H1 (cell line): Measurements from ENCODE around the gene URB2. TPM values are rescaled to one million over a fixed set of nuclear protein-coding genes. Genes with fewer than 3 reads are reported as not detected.

Experiments used
- CTCF ChIA-PET: fragments of 300-600 bp; sonication (Branson Sonifier 250); formaldehyde crosslinking; loops from one replicate; lab custom pipeline; 2021; ENCODE audit not compliant: partially characterized antibody; lab: Charles Lee
- POLR2A ChIA-PET: fragments of 300-600 bp; sonication (Branson Sonifier 250); formaldehyde crosslinking; loops from one replicate; lab custom pipeline; 2021; ENCODE audit warnings: inconsistent platforms; ENCODE audit not compliant: partially characterized antibody; lab: Charles Lee
- DNase-seq, 2 experiments: peaks; one replicate each; pipeline versions ENCODE4 v3.0.0 to v3.0.0-alpha.2; 2010 to 2022; ENCODE audit warnings: low spot score in 2 of 2, low read depth in 1 of 2, mixed read lengths in 1 of 2
- FAIRE-seq: peaks from 2 replicates; lab custom pipeline; 2011; peaks lifted over from hg19 to GRCh38; lab: Jason Lieb, UNC
- H2AFZ ChIP-seq: 2 replicates; pipeline ENCODE4 v1.8.1; 2012; ENCODE audit warnings: low read length, inconsistent platforms
- H2AK5ac ChIP-seq: 2 replicates; pipeline ENCODE4 v1.6.1; 2013; ENCODE audit warnings: low read depth, low read length
- H2BK120ac ChIP-seq: replicated peaks from 2 replicates; pipeline ENCODE3; 2013; ENCODE audit warnings: low read depth, low read length, inconsistent platforms
- H2BK12ac ChIP-seq: 2 replicates; pipeline ENCODE4 v1.6.1; 2013; ENCODE audit warnings: low read depth, low read length
- H2BK15ac ChIP-seq: 2 replicates; pipeline ENCODE4 v1.6.1; 2013; ENCODE audit warnings: low read length
- H2BK20ac ChIP-seq: 2 replicates; pipeline ENCODE4 v1.6.1; 2013; ENCODE audit warnings: low read length
- H2BK5ac ChIP-seq: 2 replicates; pipeline ENCODE4 v1.6.1; 2013; ENCODE audit warnings: low read depth, low read length
- H3K14ac ChIP-seq: 2 replicates; pipeline ENCODE4 v1.6.1; 2013; ENCODE audit warnings: inconsistent platforms; ENCODE audit not compliant: insufficient read length
- H3K18ac ChIP-seq: 2 replicates; pipeline ENCODE4 v1.6.1; 2013; ENCODE audit warnings: low read length; ENCODE audit errors: extremely low read depth
- H3K23ac ChIP-seq: 2 replicates; pipeline ENCODE4 v1.6.1; 2013; ENCODE audit warnings: inconsistent platforms; ENCODE audit not compliant: insufficient read length
- H3K23me2 ChIP-seq: 2 replicates; pipeline ENCODE4 v1.6.1; 2013; ENCODE audit warnings: low read depth, low read length
- H3K27ac ChIP-seq: 2 replicates; pipeline ENCODE4 v1.6.1; 2011; ENCODE audit warnings: low read depth, low read length, inconsistent platforms
- H3K27me3 ChIP-seq, 4 experiments: replicated peaks in 1 of 4; 1 replicate in 1 of 4; 2 replicates in 3 of 4; pipeline versions ENCODE4 v1.6.1 to v1.8.1; 2011 to 2013; ENCODE audit warnings: low read length in 3 of 4, mild to moderate bottlenecking in 3 of 4, inconsistent platforms in 2 of 4, mixed read lengths in 2 of 4, moderate library complexity in 1 of 4; ENCODE audit not compliant: control insufficient read depth in 3 of 4, insufficient read depth in 3 of 4; ENCODE audit errors: extremely low read depth in 1 of 4
- H3K36me3 ChIP-seq, 4 experiments: 2 replicates each; pipeline versions ENCODE4 v1.6.1 to v1.8.1; 2011 to 2013; ENCODE audit warnings: mild to moderate bottlenecking in 4 of 4, low read length in 3 of 4, moderate library complexity in 2 of 4, control low read depth in 1 of 4, inconsistent platforms in 1 of 4; ENCODE audit not compliant: insufficient read depth in 4 of 4, control insufficient read depth in 2 of 4
- H3K4ac ChIP-seq: replicated peaks from 2 replicates; pipeline ENCODE3; 2013; ENCODE audit warnings: low read length, low read depth, mixed read lengths, inconsistent platforms; ENCODE audit not compliant: insufficient read length
- H3K4me1 ChIP-seq, 4 experiments: replicated peaks in 1 of 4; 1 replicate in 1 of 4; 2 replicates in 3 of 4; pipeline versions ENCODE4 v1.6.1 to v1.8.1; 2011 to 2013; ENCODE audit warnings: low read length in 3 of 4, inconsistent platforms in 2 of 4, mixed read lengths in 1 of 4; ENCODE audit not compliant: insufficient read depth in 4 of 4, control insufficient read depth in 3 of 4
- H3K4me2 ChIP-seq, 2 experiments: 2 replicates each; pipeline versions ENCODE4 v1.6.1 to v1.8.1; 2011 to 2013; ENCODE audit warnings: low read depth in 2 of 2, low read length in 2 of 2, control low read depth in 1 of 2, inconsistent platforms in 1 of 2, mild to moderate bottlenecking in 1 of 2; ENCODE audit not compliant: insufficient read depth in 1 of 2
- H3K4me3 ChIP-seq, 4 experiments: fragments of 200-600, 300-600 bp in 1 of 4; sonication (generic), shearing (Covaris generic), sonication (Bioruptor Twin) in 1 of 4; 2 replicates each; pipeline versions ENCODE4 v1.5.1 to v1.8.1; 2011 to 2016; ENCODE audit warnings: low read length in 4 of 4, low read depth in 3 of 4, control low read depth in 2 of 4, inconsistent platforms in 2 of 4, mild to moderate bottlenecking in 2 of 4, mixed read lengths in 1 of 4, moderate library complexity in 1 of 4; ENCODE audit not compliant: insufficient read depth in 2 of 4; ENCODE audit errors: extremely low read depth in 1 of 4
- H3K56ac ChIP-seq: replicated peaks from 2 replicates; pipeline ENCODE3; 2013; ENCODE audit warnings: low read depth, mild to moderate bottlenecking, mixed read lengths, low read length, inconsistent platforms; ENCODE audit not compliant: insufficient read length
- H3K79me1 ChIP-seq: 2 replicates; pipeline ENCODE4 v1.6.1; 2013; ENCODE audit warnings: low read depth, low read length, control low read depth
- H3K79me2 ChIP-seq, 2 experiments: 2 replicates each; pipeline versions ENCODE4 v1.6.1 to v1.8.1; 2012 to 2013; ENCODE audit warnings: low read length in 2 of 2, mild to moderate bottlenecking in 2 of 2, inconsistent platforms in 1 of 2; ENCODE audit not compliant: insufficient read depth in 2 of 2, control insufficient read depth in 1 of 2
- H3K9ac ChIP-seq, 4 experiments: replicated peaks in 1 of 4; 1 replicate in 1 of 4; 2 replicates in 3 of 4; pipeline versions ENCODE4 v1.6.1 to v1.8.1; 2011 to 2013; ENCODE audit warnings: low read depth in 3 of 4, low read length in 3 of 4, control low read depth in 2 of 4, mild to moderate bottlenecking in 2 of 4, moderate library complexity in 2 of 4, inconsistent platforms in 1 of 4; ENCODE audit errors: extremely low read depth in 1 of 4
- H3K9me3 ChIP-seq, 2 experiments: 2 replicates each; pipeline versions ENCODE4 v1.6.1 to v1.8.1; 2012 to 2013; ENCODE audit warnings: mild to moderate bottlenecking in 2 of 2, moderate library complexity in 2 of 2, control low read depth in 1 of 2, inconsistent platforms in 1 of 2, low read depth in 1 of 2, low read length in 1 of 2, mixed read lengths in 1 of 2; ENCODE audit not compliant: insufficient read depth in 2 of 2
- H4K20me1 ChIP-seq, 2 experiments: replicated peaks in 1 of 2; 2 replicates each; pipeline versions ENCODE3 to v1.8.1; 2011 to 2013; ENCODE audit warnings: inconsistent platforms in 2 of 2, low read length in 2 of 2, mild to moderate bottlenecking in 1 of 2; ENCODE audit not compliant: insufficient read depth in 2 of 2, control insufficient read depth in 1 of 2
- H4K5ac ChIP-seq: 2 replicates; pipeline ENCODE4 v1.6.1; 2013; ENCODE audit warnings: low read length, low read depth, mixed read lengths, inconsistent platforms; ENCODE audit not compliant: insufficient read length
- H4K8ac ChIP-seq: 2 replicates; pipeline ENCODE4 v1.8.0; 2013; ENCODE audit warnings: mild to moderate bottlenecking, moderate library complexity, low read length, inconsistent platforms; ENCODE audit not compliant: insufficient read depth; ENCODE audit errors: extremely low read depth
- H4K91ac ChIP-seq: replicated peaks from 2 replicates; pipeline ENCODE3; 2013; ENCODE audit warnings: low read length, mixed read lengths, inconsistent platforms; ENCODE audit not compliant: insufficient read length
- ASH2L ChIP-seq: fragments of 200-600, 300-600 bp; sonication (generic); IDR thresholded peaks from one replicate; pipeline ENCODE4 v1.7.1; 2017; ENCODE audit warnings: low read length
- CEBPB ChIP-seq: IDR thresholded peaks from 2 replicates; pipeline ENCODE4 v1.6.1; 2012; ENCODE audit warnings: low read depth, low read length
- CHD2 ChIP-seq: IDR thresholded peaks from 2 replicates; pipeline ENCODE4 v1.6.1; 2012; ENCODE audit warnings: low read length, improper control_type of control experiment
- GTF2F1 ChIP-seq: IDR thresholded peaks from 2 replicates; pipeline ENCODE4 v1.6.1; 2012; ENCODE audit warnings: low read depth, low read length, improper control_type of control experiment, borderline replicate concordance
- KDM4A ChIP-seq: IDR thresholded peaks from one replicate; pipeline ENCODE4 v1.7.1; 2012; ENCODE audit warnings: low read depth, mild to moderate bottlenecking, moderate library complexity, low read length, inconsistent platforms; ENCODE audit not compliant: severe bottlenecking
- NANOG ChIP-seq: IDR thresholded peaks from 2 replicates; pipeline ENCODE4 v1.6.1; 2011; ENCODE audit warnings: low read length, low read depth, mild to moderate bottlenecking, inconsistent platforms; ENCODE audit not compliant: insufficient read depth, poor library complexity, severe bottlenecking
- NRF1 ChIP-seq: IDR thresholded peaks from 2 replicates; pipeline ENCODE4 v1.6.1; 2011; ENCODE audit warnings: mild to moderate bottlenecking, low read depth, low read length, improper control_type of control experiment
- RBBP5 ChIP-seq: IDR thresholded peaks from 2 replicates; pipeline ENCODE4 v1.7.1; 2012; ENCODE audit warnings: low read depth, mild to moderate bottlenecking, inconsistent platforms, low read length, moderate library complexity, borderline replicate concordance
- SIN3A ChIP-seq, 2 experiments: IDR thresholded peaks in 1 of 2; conservative IDR thresholded peaks in 1 of 2; 2 replicates each; pipeline ENCODE4 v1.6.1; 2011 to 2012; ENCODE audit warnings: low read length in 2 of 2, improper control_type of control experiment in 1 of 2, low read depth in 1 of 2, mild to moderate bottlenecking in 1 of 2
- SIRT6 ChIP-seq: IDR thresholded peaks from one replicate; pipeline ENCODE4 v1.7.1; 2012; ENCODE audit warnings: low read length, inconsistent platforms
- TAF7 ChIP-seq: optimal IDR thresholded peaks from 2 replicates; pipeline ENCODE3; 2011; ENCODE audit warnings: low read depth, mild to moderate bottlenecking, inconsistent platforms, low read length, moderate library complexity, borderline replicate concordance
- WGBS, 2 experiments: shearing (Covaris generic) in 1 of 2; methylation state at CpG; one replicate each; pipeline versions ENCODE4 v1.1.6 to v1.1.7; 2013 to 2015; ENCODE audit warnings: low lambda C conversion rate in 2 of 2, mixed read lengths in 2 of 2, inconsistent platforms in 1 of 2, low coverage in 1 of 2, missing lambda C conversion rate in 1 of 2; ENCODE audit not compliant: insufficient replicate concordance in 2 of 2, insufficient coverage in 1 of 2, insufficient read length in 1 of 2; ENCODE audit errors: extremely low coverage in 1 of 2, missing lambda C conversion rate in 1 of 2; 5-methylcytosine and 5-hydroxymethylcytosine counted together
- polyA plus RNA-seq, 7 experiments: library from polyadenylated mRNA; depleted of rRNA in 3 of 7; stranded (reverse) in 5 of 7; unstranded in 2 of 7; fragments of >200 nt in 5 of 7; fragments of 200-250 nt in 2 of 7; gene quantifications; 1 replicate in 5 of 7; 2 replicates in 1 of 7; 4 replicates in 1 of 7; pipeline versions ENCODE4 v1.2.1 to v1.2.3, GENCODE V29; 2011 to 2013; ENCODE audit warnings: missing spikeins in 2 of 7, mixed read lengths in 2 of 7
- total RNA-seq: library from RNA; stranded (reverse); fragmentation: NEBNext Ultra II Directional; extraction: Animal tissue kit (Norgen Biotek cat#: 25700); gene quantifications from 2 replicates; pipeline ENCODE4 v1.2.1, GENCODE V29; 2021

The URB2 gene
- total and polyA plus RNA-seq, 2 of the 8 experiments (the other 6 are each of a cell fraction or from before 2014, with no cell fraction given) = 13.7 to 33.0 TPM

DNA sequence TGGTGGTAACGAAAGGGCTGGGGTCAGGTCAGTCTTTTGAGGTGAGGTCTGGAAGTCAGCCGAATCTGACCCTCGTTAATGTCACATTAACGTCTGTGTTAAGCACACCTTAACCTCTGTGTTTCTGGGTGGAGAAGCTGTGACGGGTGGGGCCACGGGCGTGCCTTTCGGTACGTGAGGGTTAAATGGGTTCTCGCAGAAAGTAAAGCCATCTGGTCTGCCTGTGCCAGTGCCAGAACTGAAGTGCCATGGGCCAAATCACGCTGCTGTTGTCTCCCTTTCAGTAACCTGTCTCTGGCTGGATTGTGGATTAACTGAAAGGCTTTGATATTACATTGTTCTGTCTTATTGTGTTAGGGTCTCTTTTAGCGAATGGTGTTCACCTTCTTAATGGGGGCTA, 14.4 kb downstream of the URB2 start:
- Histone ChIP-seq H3K27ac (no peak overlapping the region), H3K27me3 (no peaks in the 10 kb centered on the region), H3K36me3 (peaks cover 27 to 56% (median 44%) of the 10 kb centered on the region in 4 experiments), H2BK12ac (no peak overlapping the region), H2BK5ac (no peak overlapping the region), H2AK5ac (no peak overlapping the region), H2BK120ac (no peak overlapping the region), H3K79me1 (peaks cover 29% of the 10 kb centered on the region), H4K20me1 (peaks cover 6 to 31% of the 10 kb centered on the region in 2 experiments), H3K79me2 (peaks cover 0 to 64% of the 10 kb centered on the region in 2 experiments; a peak in 2 of 4 replicates), H3K56ac (no peak overlapping the region), H4K5ac (no peak overlapping the region), H3K4me3 (no peak overlapping the region), H3K14ac (no peak overlapping the region), H2BK20ac (no peak overlapping the region), H3K4ac (no peak overlapping the region), H3K4me2 (no peak overlapping the region), H3K4me1 (no peaks in the 10 kb centered on the region), H3K9ac (no peak overlapping the region), H4K8ac (no peak overlapping the region), H4K91ac (no peak overlapping the region), H2AFZ (no peak overlapping the region), H3K18ac (no peak overlapping the region), H3K23me2 (no peaks in the 10 kb centered on the region), H3K9me3 (no peaks in the 10 kb centered on the region), H2BK15ac (no peak overlapping the region), H3K23ac (no peak overlapping the region)
- CTCF ChIA-PET = no interaction called here
- DNase-seq = no peak
- FAIRE-seq = no peak
- POLR2A ChIA-PET = no interaction called here
- no peak for TF ChIP-seq ASH2L
- no peak for TF ChIP-seq NANOG
- TF ChIP-seq RBBP5 = no peak
- no peak for TF ChIP-seq SIRT6
- TF ChIP-seq KDM4A = no peak
- no peak for TF ChIP-seq NRF1
- no peak for TF ChIP-seq TAF7
- TF ChIP-seq CHD2 = no peak
- no peak for TF ChIP-seq GTF2F1
- TF ChIP-seq CEBPB = no peak
- no peak for TF ChIP-seq SIN3A (conservative IDR thresholded peaks at IDR 0.05 in 1 of 2, IDR thresholded peaks at IDR 0.05 in 1 of 2; ENCODE audit: low read depth in 1 of 2, low read length in 2 of 2)
- 85% methylated on average over 12 of the region's 12 CpGs; no CpG with 5 or more reads in 1 of the 2 experiments for WGBS, 2 experiments
